Trophoblast cell (in vitro differentiated cells and primary cell): ENCODE results near the gene HAPLN3.
"Not testable (repeated sequence)": the region's sequence is repeated elsewhere in the genome, so short reads cannot be mapped to it uniquely, and the experiment has no call there.

Source experiments
- DNase-seq, 2 donors: peaks; one replicate each; pipeline ENCODE4 v3.0.0-alpha.2; 2016
- H2AFZ ChIP-seq: 2 replicates; pipeline ENCODE4 v1.6.1; 2013; ENCODE audit warnings: low read length, moderate library complexity, mild to moderate bottlenecking; ENCODE audit not compliant: insufficient read depth, poor library complexity
- H2AK5ac ChIP-seq: 2 replicates; pipeline ENCODE4 v1.6.1; 2013; ENCODE audit warnings: mild to moderate bottlenecking, low read length
- H2BK120ac ChIP-seq: 2 replicates; pipeline ENCODE4 v1.6.1; 2013; ENCODE audit warnings: low read length, mild to moderate bottlenecking, moderate library complexity; ENCODE audit not compliant: insufficient read depth, poor library complexity
- H2BK12ac ChIP-seq: 2 replicates; pipeline ENCODE4 v1.6.1; 2013; ENCODE audit warnings: mild to moderate bottlenecking, low read length, moderate library complexity
- H2BK5ac ChIP-seq: 2 replicates; pipeline ENCODE4 v1.6.1; 2013; ENCODE audit warnings: low read length, low read depth, moderate library complexity, mild to moderate bottlenecking; ENCODE audit not compliant: poor library complexity
- H3K14ac ChIP-seq: 2 replicates; pipeline ENCODE4 v1.6.1; 2013; ENCODE audit warnings: mild to moderate bottlenecking, low read length
- H3K18ac ChIP-seq: 2 replicates; pipeline ENCODE4 v1.6.1; 2013; ENCODE audit warnings: mild to moderate bottlenecking, low read length
- H3K23ac ChIP-seq: 2 replicates; pipeline ENCODE4 v1.6.1; 2013; ENCODE audit warnings: low read length
- H3K27ac ChIP-seq: 2 replicates; pipeline ENCODE4 v1.5.1; 2013; ENCODE audit warnings: low read depth, mild to moderate bottlenecking, inconsistent platforms, low read length, moderate library complexity
- H3K27me3 ChIP-seq: 2 replicates; pipeline ENCODE4 v1.6.1; 2013; ENCODE audit warnings: inconsistent platforms, mild to moderate bottlenecking, low read length, moderate library complexity; ENCODE audit not compliant: insufficient read depth
- H3K36me3 ChIP-seq, 2 experiments: 1 replicate in 1 of 2; 2 replicates in 1 of 2; pipeline ENCODE4 v1.6.1; 2013; ENCODE audit warnings: low read length in 2 of 2, mild to moderate bottlenecking in 2 of 2, moderate library complexity in 1 of 2; ENCODE audit not compliant: insufficient read depth in 2 of 2, control insufficient read depth in 1 of 2
- H3K4ac ChIP-seq: 2 replicates; pipeline ENCODE4 v1.6.1; 2013; ENCODE audit warnings: low read depth, mild to moderate bottlenecking, low read length, moderate library complexity
- H3K4me1 ChIP-seq, 2 experiments: 1 replicate in 1 of 2; 2 replicates in 1 of 2; pipeline ENCODE4 v1.6.1; 2013; ENCODE audit warnings: low read length in 2 of 2, mild to moderate bottlenecking in 2 of 2, moderate library complexity in 1 of 2; ENCODE audit not compliant: insufficient read depth in 2 of 2, control insufficient read depth in 1 of 2
- H3K4me2 ChIP-seq: 2 replicates; pipeline ENCODE4 v1.6.1; 2013; ENCODE audit warnings: inconsistent platforms, mild to moderate bottlenecking, low read length, moderate library complexity
- H3K4me3 ChIP-seq: 2 replicates; pipeline ENCODE4 v1.5.1; 2013; ENCODE audit warnings: mild to moderate bottlenecking, low read depth, low read length, inconsistent platforms
- H3K79me1 ChIP-seq: one replicate; pipeline ENCODE4 v1.6.1; 2013; ENCODE audit warnings: low read length
- H3K79me2 ChIP-seq: 2 replicates; pipeline ENCODE4 v1.6.1; 2013; ENCODE audit warnings: low read length, mild to moderate bottlenecking; ENCODE audit not compliant: control insufficient read depth, insufficient read depth, poor library complexity
- H3K9ac ChIP-seq: 2 replicates; pipeline ENCODE4 v1.6.1; 2013; ENCODE audit warnings: mild to moderate bottlenecking, low read length
- H3K9me3 ChIP-seq: 2 replicates; pipeline ENCODE4 v1.6.1; 2013; ENCODE audit warnings: low read depth, mild to moderate bottlenecking, control low read depth, inconsistent platforms, low read length; ENCODE audit not compliant: insufficient read depth
- H4K12ac ChIP-seq: 2 replicates; pipeline ENCODE4 v1.6.1; 2013; ENCODE audit warnings: low read depth, mild to moderate bottlenecking, low read length, moderate library complexity
- H4K8ac ChIP-seq: 2 replicates; pipeline ENCODE4 v1.6.1; 2013; ENCODE audit warnings: low read depth, mild to moderate bottlenecking, low read length, moderate library complexity
- H4K91ac ChIP-seq: one replicate; pipeline ENCODE4 v1.6.1; 2013; ENCODE audit warnings: low read depth, mild to moderate bottlenecking, low read length, moderate library complexity
- WGBS: extraction: QIAGEN DNeasy Blood & Tissue Kit; methylation state at CpG from one replicate; pipeline ENCODE4 v1.1.7; 2013; ENCODE audit warnings: missing lambda C conversion rate; ENCODE audit not compliant: insufficient read length, insufficient coverage; ENCODE audit errors: extremely low coverage; 5-methylcytosine and 5-hydroxymethylcytosine counted together

The HAPLN3 gene

GRCh38 chr15:88929358-88930098 lies 34.2 kb upstream of the HAPLN3 start:
- not testable (repeated sequence) for H3K79me1 ChIP-seq, H3K18ac ChIP-seq, H4K12ac ChIP-seq, H4K91ac ChIP-seq, H3K79me2 ChIP-seq, H3K36me3 ChIP-seq, H2AK5ac ChIP-seq, H3K4me1 ChIP-seq, H3K27me3 ChIP-seq, H2AFZ ChIP-seq, H3K4me2 ChIP-seq, H3K14ac ChIP-seq, DNase-seq, H3K23ac ChIP-seq, H2BK12ac ChIP-seq, H3K27ac ChIP-seq, H3K9me3 ChIP-seq, H3K4me3 ChIP-seq, H4K8ac ChIP-seq, H3K4ac ChIP-seq, H3K9ac ChIP-seq, H2BK5ac ChIP-seq, H2BK120ac ChIP-seq
- WGBS: no CpG with 5 or more reads among the region's 3 CpGs

DNA sequence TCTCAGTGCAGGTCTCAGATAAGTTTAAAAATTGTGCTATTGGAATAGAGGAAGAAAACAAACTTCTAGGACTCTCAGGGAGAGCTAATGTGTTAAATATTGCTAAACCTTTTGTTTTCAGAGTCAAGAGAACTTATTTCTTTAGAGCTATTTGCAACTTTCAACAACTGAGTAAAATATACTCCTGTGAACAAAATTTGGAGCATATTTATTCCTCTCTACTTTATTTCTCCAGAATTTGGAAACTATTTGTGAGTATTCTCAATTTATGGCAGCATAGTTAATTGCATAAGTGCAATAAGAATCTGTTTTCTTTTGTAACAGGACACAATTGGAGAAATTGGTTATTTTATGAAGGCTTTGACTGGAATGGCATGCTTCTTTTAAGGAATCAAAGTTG lies 32.8 kb upstream of the HAPLN3 start:
- not testable (repeated sequence) for H3K14ac ChIP-seq, H3K4me1 ChIP-seq, H2AFZ ChIP-seq, H3K9ac ChIP-seq, H3K4me2 ChIP-seq, H3K9me3 ChIP-seq, H2AK5ac ChIP-seq, H4K91ac ChIP-seq, H3K4me3 ChIP-seq, H2BK5ac ChIP-seq, H3K79me2 ChIP-seq, H3K23ac ChIP-seq, H3K79me1 ChIP-seq, H3K36me3 ChIP-seq, H3K27ac ChIP-seq, H2BK12ac ChIP-seq, DNase-seq, H4K12ac ChIP-seq, H2BK120ac ChIP-seq, H3K18ac ChIP-seq, H3K4ac ChIP-seq, H3K27me3 ChIP-seq, H4K8ac ChIP-seq

GRCh38 chr15:88925648-88926047 lies 30.3 kb upstream of the HAPLN3 start:
- not testable (repeated sequence) for H3K14ac ChIP-seq, H3K36me3 ChIP-seq, H2AFZ ChIP-seq, H3K27me3 ChIP-seq, H3K18ac ChIP-seq, H3K27ac ChIP-seq, H2AK5ac ChIP-seq, H3K4me3 ChIP-seq, H2BK5ac ChIP-seq, H3K4me1 ChIP-seq, H3K9ac ChIP-seq, H4K8ac ChIP-seq, H4K91ac ChIP-seq, H3K4ac ChIP-seq, H4K12ac ChIP-seq, H3K4me2 ChIP-seq, H2BK120ac ChIP-seq, H3K79me2 ChIP-seq, DNase-seq, H2BK12ac ChIP-seq, H3K23ac ChIP-seq, H3K9me3 ChIP-seq, H3K79me1 ChIP-seq
- no CpG with 5 or more reads among the region's 2 CpGs for WGBS

- not testable (repeated sequence) for H3K27me3 ChIP-seq, H3K4me1 ChIP-seq, H3K36me3 ChIP-seq, H2BK5ac ChIP-seq, H2BK120ac ChIP-seq, H2BK12ac ChIP-seq, H2AFZ ChIP-seq, H3K27ac ChIP-seq, H3K79me1 ChIP-seq, H3K9ac ChIP-seq, H3K14ac ChIP-seq, H4K91ac ChIP-seq, DNase-seq, H3K23ac ChIP-seq, H3K79me2 ChIP-seq, H3K4me2 ChIP-seq, H3K9me3 ChIP-seq, H2AK5ac ChIP-seq, H4K12ac ChIP-seq, H3K18ac ChIP-seq, H3K4ac ChIP-seq, H4K8ac ChIP-seq, H3K4me3 ChIP-seq
- no CpG with 5 or more reads among the region's 12 CpGs for WGBS
Measured at GRCh38 chr15:88920892-88921435, 25.6 kb upstream of the HAPLN3 start.
